GM18870 (cell line): ENCODE measurements around the gene MARK4.
"Not testable (repeated sequence)": the region's sequence is repeated elsewhere in the genome, so short reads cannot be mapped to it uniquely, and the experiment has no call there.

Experiments
- ATAC-seq: cut with Tn5 transposase; IDR thresholded peaks from one replicate; pipeline ENCODE4 v1.9.1; 2021; ENCODE audit warnings: moderate library complexity; ENCODE audit not compliant: unreplicated experiment

Gene MARK4

GRCh38 chr19:45250832-45251451 lies at the start of gene MARK4:
MARK4 (plus strand) TSS chr19:45251271; CDS start chr19:45251589, 318 bp downstream.
- ATAC-seq = no peak

GRCh38 chr19:45202637-45203036 lies 48.4 kb upstream of the MARK4 start:
- no peak for ATAC-seq

GRCh38 chr19:45205810-45206209 lies 45.3 kb upstream of the MARK4 start:
- ATAC-seq = no peak

GRCh38 chr19:45206328-45206727 lies 44.7 kb upstream of the MARK4 start:
- no peak for ATAC-seq

GRCh38 chr19:45211751-45212381 lies 39.2 kb upstream of the MARK4 start:
- ATAC-seq = no peak

GRCh38 chr19:45213031-45213430 lies 38.0 kb upstream of the MARK4 start:
- ATAC-seq = no peak

- no peak for ATAC-seq
Measured at GRCh38 chr19:45215391-45216191, 35.5 kb upstream of the MARK4 start.

GRCh38 chr19:45216667-45217066 lies 34.4 kb upstream of the MARK4 start:
- ATAC-seq = no peak

GRCh38 chr19:45217193-45217956 lies 33.7 kb upstream of the MARK4 start:
- no peak for ATAC-seq

- ATAC-seq = no peak
Measured at GRCh38 chr19:45217957-45218334, 33.1 kb upstream of the MARK4 start.

- no peak for ATAC-seq
Measured at GRCh38 chr19:45218426-45218825, 32.6 kb upstream of the MARK4 start.

- ATAC-seq = no peak
Measured at GRCh38 chr19:45218911-45219743, 31.9 kb upstream of the MARK4 start.

- no peak for ATAC-seq
Measured at GRCh38 chr19:45222724-45223123, 28.3 kb upstream of the MARK4 start.

- ATAC-seq = no peak
Measured at GRCh38 chr19:45223879-45224278, 27.2 kb upstream of the MARK4 start.

GRCh38 chr19:45224645-45225044 lies 26.4 kb upstream of the MARK4 start:
- no peak for ATAC-seq

- ATAC-seq = not testable (repeated sequence)
Measured at GRCh38 chr19:45229056-45229455, 22.0 kb upstream of the MARK4 start.

GRCh38 chr19:45231891-45232290 lies 19.2 kb upstream of the MARK4 start:
- no peak for ATAC-seq

GRCh38 chr19:45234089-45234869 lies 16.8 kb upstream of the MARK4 start:
- ATAC-seq = no peak

- ATAC-seq = no peak
Measured at GRCh38 chr19:45235485-45235884, 15.6 kb upstream of the MARK4 start.

- no peak for ATAC-seq
Measured at GRCh38 chr19:45238556-45238955, 12.5 kb upstream of the MARK4 start.
